ENCODE data around the gene AIMP2.
A peak's percentile ranks its signal among the peaks of the same experiment; 100 is the strongest.

DNA sequence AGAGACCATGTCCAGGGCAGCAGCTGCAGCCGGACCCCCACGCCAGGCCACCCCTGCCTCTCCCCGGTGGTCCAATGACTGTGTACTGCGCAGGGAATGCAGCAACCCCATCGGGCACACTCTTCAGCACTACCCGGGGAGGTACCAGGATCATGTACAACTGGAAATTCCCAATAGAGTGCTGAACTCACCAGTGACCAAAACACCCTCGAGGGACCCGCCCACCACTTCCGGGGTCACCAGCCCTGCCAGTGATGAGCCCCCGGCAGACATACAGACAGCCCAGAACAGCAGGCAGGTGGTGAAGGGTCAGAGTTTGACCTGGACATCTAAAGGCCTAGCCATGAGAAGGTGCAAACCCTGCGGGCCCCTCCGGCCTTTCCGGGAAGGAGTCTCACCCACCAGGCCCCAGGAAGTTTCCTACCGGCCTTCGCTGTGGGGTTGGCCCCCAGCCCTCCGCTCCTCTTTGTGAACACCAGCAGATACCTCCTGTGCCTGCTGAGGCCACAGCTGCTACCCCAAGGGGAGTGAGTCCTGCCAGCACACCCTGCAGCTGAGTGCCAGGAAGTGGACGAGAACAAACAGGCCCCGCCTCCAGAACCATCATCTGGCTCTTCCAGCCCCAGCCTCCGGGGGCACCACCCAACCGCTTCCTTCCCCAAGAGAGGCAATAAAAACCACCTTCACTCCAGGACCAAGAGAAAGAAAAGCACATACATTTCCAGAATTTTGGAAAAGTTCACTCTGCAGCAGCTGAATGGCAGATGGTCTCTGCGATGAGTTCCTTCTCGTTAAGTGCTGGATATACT lies 17.1 kb downstream of the AIMP2 start:
- TF ChIP-seq, protein P1, sequence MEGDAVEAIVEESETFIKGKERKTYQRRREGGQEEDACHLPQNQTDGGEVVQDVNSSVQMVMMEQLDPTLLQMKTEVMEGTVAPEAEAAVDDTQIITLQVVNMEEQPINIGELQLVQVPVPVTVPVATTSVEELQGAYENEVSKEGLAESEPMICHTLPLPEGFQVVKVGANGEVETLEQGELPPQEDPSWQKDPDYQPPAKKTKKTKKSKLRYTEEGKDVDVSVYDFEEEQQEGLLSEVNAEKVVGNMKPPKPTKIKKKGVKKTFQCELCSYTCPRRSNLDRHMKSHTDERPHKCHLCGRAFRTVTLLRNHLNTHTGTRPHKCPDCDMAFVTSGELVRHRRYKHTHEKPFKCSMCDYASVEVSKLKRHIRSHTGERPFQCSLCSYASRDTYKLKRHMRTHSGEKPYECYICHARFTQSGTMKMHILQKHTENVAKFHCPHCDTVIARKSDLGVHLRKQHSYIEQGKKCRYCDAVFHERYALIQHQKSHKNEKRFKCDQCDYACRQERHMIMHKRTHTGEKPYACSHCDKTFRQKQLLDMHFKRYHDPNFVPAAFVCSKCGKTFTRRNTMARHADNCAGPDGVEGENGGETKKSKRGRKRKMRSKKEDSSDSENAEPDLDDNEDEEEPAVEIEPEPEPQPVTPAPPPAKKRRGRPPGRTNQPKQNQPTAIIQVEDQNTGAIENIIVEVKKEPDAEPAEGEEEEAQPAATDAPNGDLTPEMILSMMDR (IDR thresholded peaks at IDR 0.05): peak in 1 of 5 experiments; percentile 9
- TF ChIP-seq EP300 (IDR thresholded peaks at IDR 0.05): no peak
